ENCODE measurements around the gene HSPBP1.

The HSPBP1 gene

DNA sequence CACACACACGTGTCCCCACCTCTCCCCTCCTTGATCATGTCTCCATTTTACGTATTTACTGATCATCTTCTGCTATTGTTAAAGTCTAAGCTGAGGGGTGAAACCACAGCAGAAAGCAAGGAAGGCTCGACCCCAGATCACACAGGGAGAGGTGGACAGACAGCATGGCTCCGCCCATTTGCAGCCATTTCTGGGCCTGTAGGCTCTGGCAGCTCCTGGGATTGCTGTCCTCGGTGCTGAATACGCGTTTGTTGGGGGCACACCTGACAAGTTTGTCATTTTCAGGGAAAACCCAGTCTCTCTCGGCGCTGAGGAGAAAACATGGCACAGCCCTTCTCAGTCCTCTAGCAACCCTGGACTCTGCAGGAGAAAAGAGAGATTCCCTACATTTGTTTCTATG, 59.4 kb downstream of the HSPBP1 start:
- in situ Hi-C loops (cut with MboI; ENCODE audit: low sequenced_read_pairs) = no loop called here

DNA sequence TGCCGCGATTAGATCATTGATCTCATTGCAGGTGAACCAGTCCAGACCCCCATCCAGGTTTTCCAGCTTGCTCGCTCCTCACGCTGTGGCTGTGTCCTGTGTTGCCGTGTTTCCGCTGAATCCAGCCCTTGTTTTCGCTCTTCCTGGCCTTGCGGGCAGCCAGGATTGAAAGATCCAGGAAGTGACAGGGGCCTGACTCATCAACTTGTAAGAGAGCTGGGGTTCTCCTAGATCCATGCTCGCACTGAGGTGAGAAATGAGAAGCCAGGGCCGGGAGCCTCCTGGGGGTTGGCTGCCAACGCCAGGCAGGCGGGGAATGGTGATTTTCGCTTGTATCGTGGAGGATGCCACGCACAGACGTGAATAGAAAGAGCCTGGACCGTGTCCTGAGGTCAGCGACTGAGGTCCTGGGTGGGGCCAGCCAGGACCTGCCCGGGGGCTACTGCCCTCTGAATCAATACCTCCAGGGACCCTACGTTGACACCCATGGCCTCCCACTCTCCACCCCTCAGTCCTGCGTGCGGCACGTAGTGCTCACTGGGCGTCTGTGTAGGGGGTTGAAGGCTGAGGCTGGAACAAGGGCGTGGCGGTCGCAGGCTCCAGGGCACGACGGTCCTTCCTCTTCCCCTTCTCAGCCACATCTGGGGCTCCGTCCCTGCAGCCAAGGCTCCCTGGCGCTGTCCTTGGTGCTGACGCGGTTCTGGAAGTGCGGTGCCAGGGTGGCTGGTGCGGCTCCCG, 63.3 kb downstream of the HSPBP1 start:
- in situ Hi-C loops (cut with MboI; ENCODE audit: low sequenced_read_pairs) = no loop called here

DNA sequence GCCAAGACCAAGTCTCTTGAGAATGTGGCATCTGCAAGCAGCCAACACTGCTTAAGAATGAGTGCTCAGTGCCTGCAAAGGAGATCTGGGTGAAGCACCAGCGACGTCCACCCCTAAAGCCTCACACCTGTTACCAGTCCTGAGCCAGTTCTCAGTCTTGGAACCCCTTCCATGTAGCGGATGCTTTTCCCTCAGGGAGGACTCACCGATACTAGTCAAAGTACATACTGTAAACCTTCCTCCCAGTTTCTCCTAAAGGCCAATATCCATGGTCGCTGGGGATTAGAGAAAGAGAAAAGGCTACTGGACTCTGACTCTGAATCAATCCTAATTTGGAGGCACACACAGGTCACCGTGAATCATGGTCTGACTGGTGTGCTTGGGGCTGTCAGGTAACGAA, 66.4 kb downstream of the HSPBP1 start:
- in situ Hi-C loops (cut with MboI; ENCODE audit: low sequenced_read_pairs) = no loop called here

DNA sequence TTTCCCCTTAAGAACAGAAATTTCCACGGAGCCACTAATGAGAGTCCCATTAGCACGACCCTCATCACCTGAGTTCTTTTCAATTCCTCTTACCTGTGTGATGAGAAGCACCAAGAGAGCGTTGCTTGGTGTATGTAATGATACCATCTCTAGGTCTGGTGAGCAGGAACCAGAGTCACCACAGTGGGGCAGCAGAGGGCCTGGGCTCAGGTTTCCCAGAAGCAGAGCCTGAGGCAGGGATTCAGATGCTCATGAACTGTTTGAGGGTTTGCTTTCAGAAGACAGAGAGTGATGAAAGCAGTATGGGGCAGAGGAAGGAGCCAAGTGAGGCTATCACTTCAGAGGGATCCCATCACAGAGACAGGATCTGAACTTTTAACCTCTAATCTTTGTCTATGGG, 67.5 kb downstream of the HSPBP1 start:
- in situ Hi-C loops (cut with MboI; ENCODE audit: low sequenced_read_pairs) = no loop called here

Measured in HL-60/S4 treated with phorbol 12-myristate 13-acetate at 8.2 ng/mL for 4 days and 3 days (cell line).